ENCODE measurements around the gene NRG4. TPM values are rescaled to one million over a fixed set of nuclear protein-coding genes. Genes with fewer than 3 reads are reported as not detected.

NRG4 gene
- total RNA-seq, 2 donors from 2014 or later = 1.1 to 3.7 TPM

DNA sequence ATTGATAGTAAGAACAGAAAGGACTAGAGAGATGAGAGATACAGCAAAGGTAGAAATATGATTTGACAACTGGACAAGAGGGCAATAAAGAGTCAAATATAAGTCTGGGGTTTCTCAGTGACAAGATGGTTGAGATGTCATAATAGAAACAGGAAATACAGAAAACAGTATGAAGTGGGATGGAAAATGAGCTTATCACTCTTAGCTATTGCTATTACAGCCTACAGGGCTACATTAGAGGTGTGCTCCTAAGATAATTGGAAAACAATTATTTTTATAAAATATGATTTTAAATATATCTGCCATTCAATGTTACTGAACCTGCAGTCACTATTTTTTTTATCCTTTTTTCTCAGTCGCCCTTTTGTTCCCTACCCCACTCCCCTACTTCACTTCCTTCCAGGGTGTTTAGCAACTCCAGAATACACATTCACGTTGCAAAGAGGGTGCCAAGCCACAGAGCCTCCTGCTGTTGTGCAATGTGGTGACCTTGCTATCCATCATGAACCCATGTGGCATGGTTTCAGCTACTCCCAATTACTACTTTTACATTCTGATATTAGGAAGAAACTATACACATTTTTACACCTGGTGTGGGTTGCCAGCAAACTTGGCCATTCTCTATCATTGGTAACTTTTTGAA is 6.0 kb downstream of the NRG4 start:
- Histone ChIP-seq H3K27me3 (no peaks in the 10 kb centered on the region), H3K4me1 (no peaks in the 10 kb centered on the region), H3K9ac (ENCODE audit: low read depth in 2 of 2, low read length in 2 of 2) (no peak overlapping the region), H3K9me3 (no peaks in the 10 kb centered on the region), H3K4me3 (no peak overlapping the region), H3K27ac (no peak overlapping the region), H3K36me3 (no peaks in the 10 kb centered on the region)
- no peak for DNase-seq
- intact Hi-C loops (cut with DNase I) = no loop called here
- TF ChIP-seq, protein P1, sequence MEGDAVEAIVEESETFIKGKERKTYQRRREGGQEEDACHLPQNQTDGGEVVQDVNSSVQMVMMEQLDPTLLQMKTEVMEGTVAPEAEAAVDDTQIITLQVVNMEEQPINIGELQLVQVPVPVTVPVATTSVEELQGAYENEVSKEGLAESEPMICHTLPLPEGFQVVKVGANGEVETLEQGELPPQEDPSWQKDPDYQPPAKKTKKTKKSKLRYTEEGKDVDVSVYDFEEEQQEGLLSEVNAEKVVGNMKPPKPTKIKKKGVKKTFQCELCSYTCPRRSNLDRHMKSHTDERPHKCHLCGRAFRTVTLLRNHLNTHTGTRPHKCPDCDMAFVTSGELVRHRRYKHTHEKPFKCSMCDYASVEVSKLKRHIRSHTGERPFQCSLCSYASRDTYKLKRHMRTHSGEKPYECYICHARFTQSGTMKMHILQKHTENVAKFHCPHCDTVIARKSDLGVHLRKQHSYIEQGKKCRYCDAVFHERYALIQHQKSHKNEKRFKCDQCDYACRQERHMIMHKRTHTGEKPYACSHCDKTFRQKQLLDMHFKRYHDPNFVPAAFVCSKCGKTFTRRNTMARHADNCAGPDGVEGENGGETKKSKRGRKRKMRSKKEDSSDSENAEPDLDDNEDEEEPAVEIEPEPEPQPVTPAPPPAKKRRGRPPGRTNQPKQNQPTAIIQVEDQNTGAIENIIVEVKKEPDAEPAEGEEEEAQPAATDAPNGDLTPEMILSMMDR (IDR thresholded peaks at IDR 0.05) = no peak

DNA sequence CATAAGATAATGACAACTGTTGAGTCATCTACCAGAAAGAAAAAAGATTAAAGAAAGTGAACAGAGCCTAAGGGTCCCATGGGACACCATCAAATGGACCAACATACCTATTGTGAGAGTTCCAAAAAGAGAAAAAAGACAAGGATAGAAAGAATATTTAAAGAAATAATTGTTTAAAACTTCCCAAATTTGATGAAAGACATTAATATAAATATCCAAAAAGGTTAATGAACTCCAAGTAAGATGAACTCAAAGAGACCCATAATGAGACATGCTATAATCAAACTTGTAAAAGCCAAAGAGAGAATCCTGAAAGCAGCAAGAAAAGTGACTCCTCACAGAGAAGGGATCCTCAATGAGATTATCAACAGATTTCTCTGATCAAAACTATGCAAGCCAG is 8.9 kb downstream of the NRG4 start:
- no peak for DNase-seq
- TF ChIP-seq, protein P1 (IDR thresholded peaks at IDR 0.05) = no peak
- Histone ChIP-seq H3K4me3 (no peak overlapping the region), H3K27me3 (no peaks in the 10 kb centered on the region), H3K4me1 (no peaks in the 10 kb centered on the region), H3K36me3 (no peaks in the 10 kb centered on the region), H3K9me3 (no peaks in the 10 kb centered on the region), H3K9ac (ENCODE audit: low read depth in 2 of 2, low read length in 2 of 2) (no peak overlapping the region), H3K27ac (no peak overlapping the region)
- intact Hi-C loops (cut with DNase I) = no loop called here

DNA sequence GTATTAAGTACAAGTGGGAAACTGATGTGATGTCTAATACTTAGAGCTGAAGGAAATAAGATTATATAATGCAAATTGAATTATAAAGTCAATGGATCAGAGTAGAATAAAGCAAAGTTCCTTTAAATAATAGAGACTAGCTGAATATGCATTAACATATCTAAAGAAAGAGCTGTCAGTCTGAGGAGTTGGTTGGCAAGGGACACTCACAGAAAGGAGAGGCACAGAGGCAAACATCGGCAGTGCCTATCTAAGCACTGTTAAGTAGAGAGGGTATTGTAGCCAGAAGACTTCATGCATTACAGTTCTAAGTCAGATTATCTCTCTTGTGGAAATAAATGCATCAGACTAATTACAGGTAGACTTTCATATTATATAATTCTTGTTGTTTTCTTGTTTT is 16.6 kb downstream of the NRG4 start:
- TF ChIP-seq, protein P1 (IDR thresholded peaks at IDR 0.05) = no peak
- no peak for DNase-seq
- Histone ChIP-seq H3K4me1 (no peaks in the 10 kb centered on the region), H3K9ac (ENCODE audit: low read depth in 2 of 2, low read length in 2 of 2) (no peak overlapping the region), H3K4me3 (no peak overlapping the region), H3K9me3 (no peaks in the 10 kb centered on the region), H3K36me3 (no peaks in the 10 kb centered on the region), H3K27ac (no peak overlapping the region), H3K27me3 (no peaks in the 10 kb centered on the region)
- intact Hi-C loops (cut with DNase I) = no loop called here

DNA sequence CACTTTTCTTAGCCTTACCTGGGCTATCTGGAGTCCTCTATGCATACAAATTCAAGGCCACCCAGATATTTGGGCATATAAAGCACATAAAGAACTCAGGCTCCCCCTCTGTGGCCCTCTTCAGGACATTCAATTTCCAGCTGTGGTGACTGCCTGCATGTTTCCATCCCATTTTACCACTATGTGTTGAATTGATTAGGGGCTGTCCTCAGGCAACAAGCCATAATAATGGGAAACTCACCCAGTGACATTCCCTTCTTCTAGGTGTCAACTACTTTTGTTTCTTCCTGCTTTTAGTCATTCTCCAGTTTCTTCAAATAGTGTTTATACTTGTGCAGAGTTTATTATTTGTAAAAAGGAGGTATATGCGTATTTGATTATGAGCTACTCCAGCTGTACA is 18.0 kb downstream of the NRG4 start:
- no peaks in the 10 kb centered on the region for H3K9me3 ChIP-seq

DNA sequence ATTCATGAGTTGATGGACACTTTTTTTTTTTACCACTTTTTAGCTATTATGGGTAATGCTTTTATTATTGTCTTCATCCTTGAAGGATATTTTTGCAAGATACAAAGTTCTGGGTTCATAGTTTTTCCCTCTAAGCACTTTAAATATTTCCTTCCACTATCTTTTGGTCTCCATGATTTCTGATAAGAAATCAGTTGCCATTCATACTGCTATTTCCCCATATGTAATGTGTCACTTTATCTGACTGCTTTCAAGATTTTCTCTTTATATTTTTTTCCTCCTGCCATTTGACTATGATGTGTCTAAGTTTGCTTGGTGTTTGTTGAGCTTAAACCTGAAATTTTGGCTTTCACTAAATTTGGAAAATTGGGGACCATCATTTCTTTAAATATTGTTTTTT is 19.3 kb downstream of the NRG4 start:
- intact Hi-C loops (cut with DNase I) = no loop called here
- no peaks in the 10 kb centered on the region for H3K36me3 ChIP-seq
- H3K27me3 ChIP-seq = no peaks in the 10 kb centered on the region
- no peak overlapping the region for H3K27ac ChIP-seq
- no peaks in the 10 kb centered on the region for H3K9me3 ChIP-seq
- no peak overlapping the region for H3K4me3 ChIP-seq
- DNase-seq = no peak
- TF ChIP-seq, protein P1 (IDR thresholded peaks at IDR 0.05) = no peak
- no peak overlapping the region for H3K9ac ChIP-seq (ENCODE audit: low read depth in 2 of 2, low read length in 2 of 2)
- H3K4me1 ChIP-seq = no peaks in the 10 kb centered on the region

More for the DNA sequence above, 18.0 kb downstream of the NRG4 start:
- intact Hi-C loops (cut with DNase I) = no loop called here
- no peak overlapping the region for H3K27ac ChIP-seq
- H3K36me3 ChIP-seq = no peaks in the 10 kb centered on the region
- TF ChIP-seq, protein P1 (IDR thresholded peaks at IDR 0.05) = no peak
- H3K9ac ChIP-seq (ENCODE audit: low read depth in 2 of 2, low read length in 2 of 2) = no peak overlapping the region
- DNase-seq = no peak
- no peak overlapping the region for H3K4me3 ChIP-seq
- H3K4me1 ChIP-seq = no peaks in the 10 kb centered on the region
- no peaks in the 10 kb centered on the region for H3K27me3 ChIP-seq

Measured in colonic mucosa (tissue), 4 donors.